Tibial nerve (tissue), 3 donors: ENCODE results near the gene LRRC4C.

Experiments used
- CTCF ChIP-seq, 5 experiments: fragments of 200-600 bp in 3 of 5; fragments of 450-650 bp in 2 of 5; sonication (generic) in 3 of 5; IDR thresholded peaks; one replicate each; pipeline ENCODE4 v1.5.1; 2016 to 2019; ENCODE audit warnings: antibody characterized with exemption in 5 of 5, mild to moderate bottlenecking in 3 of 5, moderate library complexity in 2 of 5
- POLR2A ChIP-seq, 2 donors: fragments of 450-650 bp; IDR thresholded peaks; one replicate each; pipeline ENCODE4 v1.6.1; 2017; ENCODE audit warnings: antibody characterized with exemption in 2 of 2, mild to moderate bottlenecking in 2 of 2, moderate library complexity in 2 of 2

DNA sequence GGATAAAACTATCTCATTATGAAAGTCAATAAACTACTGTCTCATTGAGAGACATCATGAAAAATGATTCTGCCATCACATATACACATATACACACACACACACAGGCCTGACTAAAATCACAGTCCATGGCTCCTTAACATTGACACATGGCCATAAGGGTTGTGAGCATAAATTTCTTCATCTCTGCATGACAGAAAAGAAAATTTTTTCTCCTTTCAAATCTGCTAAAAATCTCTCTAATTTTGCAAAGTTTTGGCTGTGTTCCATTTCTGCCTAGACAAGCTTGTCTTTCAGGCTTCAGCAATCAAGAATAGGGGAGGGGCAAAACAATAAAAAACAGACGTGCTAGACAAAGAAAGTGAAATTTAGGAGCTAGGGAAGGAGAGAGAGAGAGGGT is 324.5 kb downstream of the LRRC4C start:
- no peak for TF ChIP-seq CTCF (IDR thresholded peaks at IDR 0.05)
- no peak for TF ChIP-seq POLR2A (IDR thresholded peaks at IDR 0.05)
